Occipital lobe (tissue), 2 donors: ENCODE measurements around the gene NKX6-2. TPM values are rescaled to one million over a fixed set of nuclear protein-coding genes. Genes with fewer than 3 reads are reported as not detected.
"Not testable (repeated sequence)": the region's sequence is repeated elsewhere in the genome, so short reads cannot be mapped to it uniquely, and the experiment has no call there.

Experiments
- DNase-seq: peaks from one replicate; lab custom pipeline; 2025; lab: John Stamatoyannopoulos, UW
- total RNA-seq: library from RNA; depleted of rRNA; stranded (reverse); fragments of >200 nt; gene quantifications from one replicate; pipeline ENCODE4 v1.2.3, GENCODE V29; 2014

Gene NKX6-2
- not detected for total RNA-seq

DNA sequence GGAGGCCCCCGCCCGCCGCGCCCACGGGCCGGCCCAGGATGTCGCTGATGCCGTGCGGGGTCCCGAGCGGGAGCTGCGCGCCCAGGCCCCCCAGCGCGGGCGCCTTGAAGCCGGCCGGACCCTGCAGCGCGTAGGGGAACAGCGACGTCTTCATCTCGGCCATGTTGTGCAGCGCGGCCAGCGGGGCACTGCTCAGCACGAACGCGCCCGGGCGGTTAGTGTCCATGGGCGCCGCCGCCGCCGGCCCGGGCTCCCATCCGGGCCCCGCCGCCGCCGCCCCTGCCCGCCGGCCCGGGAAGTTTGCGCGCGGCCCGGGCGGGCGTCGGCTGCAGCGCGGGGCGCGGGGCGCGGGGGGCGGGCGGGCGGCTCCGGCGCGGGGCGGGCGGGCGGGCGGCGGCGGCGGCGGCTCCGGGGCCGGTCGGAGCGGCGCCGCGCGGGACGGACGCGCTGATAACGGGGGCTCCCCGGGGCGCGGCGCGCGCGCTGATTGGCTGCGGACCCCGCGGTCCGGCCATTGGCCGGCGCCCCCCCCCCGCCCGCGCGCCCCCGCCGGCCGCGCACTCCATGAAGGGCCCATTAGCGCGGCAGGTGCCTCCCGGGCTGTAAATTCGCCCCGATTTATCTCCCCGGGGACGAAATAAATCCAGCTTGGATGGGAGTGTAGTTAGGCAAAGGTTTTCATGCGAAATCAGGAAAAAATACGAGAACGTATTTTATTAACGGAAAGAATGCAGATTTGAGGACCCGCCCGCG is at the start of gene NKX6-2:
Gene NKX6-2, minus strand, starts transcription at position 425 of the 753 bp plus-strand sequence. Its CDS starts 199 bp downstream, at position 226.
- DNase-seq: peak; percentile 14

DNA sequence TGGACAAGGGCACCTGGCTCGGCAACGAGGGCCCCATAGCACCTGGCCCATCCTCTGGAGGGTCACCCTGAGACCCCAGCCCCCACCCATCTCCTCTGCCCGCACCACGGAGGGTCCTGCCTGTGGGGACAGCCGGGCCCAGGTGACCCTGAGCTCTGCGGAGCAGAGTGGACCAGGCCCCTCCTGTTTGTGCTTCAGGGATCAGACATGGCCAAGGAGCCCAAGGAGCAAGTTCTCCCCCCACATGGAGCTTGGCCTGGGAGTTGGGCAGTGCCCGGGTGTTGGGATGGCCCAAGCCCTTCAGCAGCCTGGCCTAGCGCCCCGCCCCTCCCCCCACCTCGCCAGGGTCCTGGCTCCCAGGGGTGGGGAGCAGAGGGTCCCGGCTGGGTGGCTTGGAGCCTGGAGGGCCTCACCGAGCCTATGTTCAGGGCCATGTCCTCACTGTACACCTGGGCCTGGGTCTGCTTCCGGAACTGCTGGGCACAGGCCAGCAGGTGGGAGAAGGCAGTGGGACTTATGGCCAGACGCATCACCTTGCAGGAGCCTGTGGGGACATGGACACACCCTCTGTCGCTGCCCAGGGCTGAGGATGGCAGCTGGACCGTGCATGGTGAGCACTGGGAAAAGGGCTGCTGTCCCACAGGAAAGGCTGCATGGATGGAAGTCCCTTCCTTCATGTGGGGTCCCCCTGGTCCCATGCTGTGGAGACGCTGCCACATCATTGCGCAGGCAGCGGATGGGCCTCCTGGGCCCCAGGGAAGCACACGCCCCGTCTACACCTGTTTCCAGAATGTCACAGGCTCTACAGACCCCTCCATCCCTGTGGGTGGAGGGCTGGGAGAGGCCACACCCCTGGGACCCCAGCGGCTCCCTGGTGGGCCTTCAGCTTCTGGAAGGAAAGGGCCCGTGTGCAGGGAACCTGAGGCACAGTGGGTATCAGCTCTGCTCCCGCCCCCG is 49.2 kb upstream of the NKX6-2 start:
- no peak for DNase-seq

DNA sequence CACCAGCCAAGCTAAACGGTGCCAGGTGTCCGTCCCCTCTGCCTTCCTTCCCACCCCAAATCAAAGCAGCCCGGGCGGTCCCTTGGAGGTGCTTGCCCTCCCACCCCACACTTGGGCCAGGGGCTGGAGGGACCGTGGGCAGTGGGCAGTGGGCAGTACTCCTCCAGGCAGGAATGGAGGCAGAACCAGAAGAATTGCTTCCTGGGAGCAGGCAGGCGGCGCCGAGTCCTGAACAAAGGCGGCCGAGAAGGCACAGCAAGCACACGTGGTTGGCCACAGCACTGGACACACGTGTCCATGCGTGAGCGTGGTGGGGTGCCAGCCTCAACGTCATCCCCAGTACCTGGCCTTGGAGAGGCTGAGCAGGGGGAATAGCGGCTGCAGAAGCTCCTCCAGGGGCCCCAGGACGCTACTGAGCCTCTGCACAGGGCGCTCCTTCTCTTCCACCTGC is 48.4 kb upstream of the NKX6-2 start:
- DNase-seq: no peak

DNA sequence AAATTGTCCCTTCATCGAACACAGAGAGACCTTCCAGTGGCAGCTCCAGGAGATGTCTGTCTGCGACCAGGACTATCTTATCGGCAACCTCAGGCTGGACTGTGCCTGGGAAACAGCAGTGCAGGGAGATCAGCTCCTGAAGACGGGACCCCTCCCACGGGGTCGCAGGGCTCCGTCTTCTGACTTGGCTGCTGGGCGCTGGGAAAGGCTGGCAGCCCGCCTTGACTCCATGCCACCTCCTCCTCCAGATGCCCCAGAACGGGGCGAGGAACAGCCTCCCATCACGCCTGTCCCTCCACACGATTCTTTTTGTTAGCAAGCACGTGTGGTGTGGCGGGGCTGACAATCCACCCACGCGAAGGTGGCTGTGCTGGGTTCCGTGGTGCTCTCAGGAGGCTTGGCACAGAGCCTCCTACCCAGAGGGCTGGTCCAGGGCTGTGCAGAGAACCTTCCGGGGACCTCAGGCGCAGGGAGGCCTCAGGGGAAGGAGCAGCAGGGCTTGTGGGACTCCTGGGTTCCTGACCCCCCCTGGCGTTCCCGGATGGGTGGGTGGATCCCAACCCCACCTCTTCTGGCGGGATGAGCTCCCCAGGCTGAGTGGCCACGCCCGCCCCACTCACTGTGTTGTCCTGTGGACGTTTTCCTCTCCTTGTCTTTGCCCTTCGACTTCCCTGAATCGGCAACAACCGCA is 47.6 kb upstream of the NKX6-2 start:
- no peak for DNase-seq

DNA sequence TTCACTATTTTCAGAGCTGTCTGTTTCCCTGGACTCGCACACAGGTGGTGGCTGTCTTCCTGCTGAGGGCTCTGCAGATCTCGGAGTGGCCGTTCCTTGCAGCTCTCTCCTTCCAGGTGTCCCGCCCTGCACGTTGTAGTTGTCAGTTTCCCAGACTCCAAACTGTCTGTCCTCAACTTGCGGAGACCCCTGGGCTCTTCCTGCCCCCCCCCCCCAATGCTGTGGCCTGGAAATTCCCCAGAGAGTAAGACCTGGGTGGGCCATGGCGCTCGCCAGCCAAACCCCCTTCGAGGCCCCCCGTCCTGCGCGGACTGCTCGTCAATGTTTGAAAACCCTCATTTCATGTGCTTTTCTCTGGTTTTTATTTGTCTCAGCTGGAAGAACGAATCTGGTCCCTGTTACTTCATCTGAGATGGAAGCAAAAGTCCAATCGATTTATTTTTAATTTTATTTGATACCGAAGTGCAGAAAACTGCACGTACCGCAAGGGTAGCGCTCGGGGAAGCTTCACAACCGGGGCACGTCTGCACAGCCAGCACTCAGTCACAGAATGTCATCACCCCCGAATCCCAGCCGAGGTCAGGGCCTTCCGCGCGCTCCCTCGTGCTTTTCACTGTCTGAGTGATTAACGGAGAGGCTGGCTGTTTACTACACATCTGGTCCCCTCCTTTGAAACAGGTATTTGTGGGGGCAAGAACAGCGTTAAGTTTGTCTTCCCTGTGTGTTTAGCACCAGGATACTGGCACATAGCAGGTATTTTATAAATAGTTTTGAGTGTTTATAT is 46.4 kb upstream of the NKX6-2 start:
- DNase-seq: no peak

DNA sequence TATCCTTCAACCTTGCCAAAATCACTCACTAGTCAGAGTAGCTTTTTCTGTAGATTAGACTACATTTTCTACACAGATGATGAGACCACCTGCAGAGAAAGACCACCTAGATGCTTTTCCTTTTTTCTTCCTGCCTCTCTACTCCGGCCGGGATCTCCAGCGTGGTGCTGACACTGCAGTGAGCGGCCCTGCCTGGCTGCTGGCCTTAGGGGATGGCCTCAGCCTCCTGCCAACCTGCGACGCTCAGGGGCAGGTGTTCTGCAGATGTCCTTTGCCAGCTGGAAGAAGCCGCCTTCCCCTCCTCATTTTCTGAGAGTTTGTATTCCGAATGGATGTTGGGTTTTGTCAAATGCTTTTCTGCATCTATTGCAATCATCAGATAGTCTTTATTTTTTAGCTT is 43.5 kb upstream of the NKX6-2 start:
- no peak for DNase-seq

DNA sequence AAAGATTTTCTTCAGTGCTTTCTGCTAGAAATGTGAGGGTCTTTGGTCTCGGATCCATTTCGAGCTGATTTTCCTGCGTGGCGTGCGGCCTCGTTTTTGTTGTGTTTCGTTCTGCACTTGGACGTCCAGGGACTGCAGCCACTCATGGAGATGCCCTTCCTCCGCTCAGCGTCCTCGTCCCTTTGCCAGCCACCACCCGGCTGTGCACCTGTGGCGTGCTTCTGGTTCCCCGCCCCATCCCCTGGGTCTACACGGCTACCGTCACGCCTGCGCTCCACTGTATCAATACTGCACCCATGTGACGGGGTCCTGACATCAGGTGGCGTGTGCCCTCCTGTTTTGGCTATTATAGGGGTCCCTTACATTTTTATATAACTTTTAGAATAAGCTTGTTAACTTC is 42.7 kb upstream of the NKX6-2 start:
- no peak for DNase-seq

DNA sequence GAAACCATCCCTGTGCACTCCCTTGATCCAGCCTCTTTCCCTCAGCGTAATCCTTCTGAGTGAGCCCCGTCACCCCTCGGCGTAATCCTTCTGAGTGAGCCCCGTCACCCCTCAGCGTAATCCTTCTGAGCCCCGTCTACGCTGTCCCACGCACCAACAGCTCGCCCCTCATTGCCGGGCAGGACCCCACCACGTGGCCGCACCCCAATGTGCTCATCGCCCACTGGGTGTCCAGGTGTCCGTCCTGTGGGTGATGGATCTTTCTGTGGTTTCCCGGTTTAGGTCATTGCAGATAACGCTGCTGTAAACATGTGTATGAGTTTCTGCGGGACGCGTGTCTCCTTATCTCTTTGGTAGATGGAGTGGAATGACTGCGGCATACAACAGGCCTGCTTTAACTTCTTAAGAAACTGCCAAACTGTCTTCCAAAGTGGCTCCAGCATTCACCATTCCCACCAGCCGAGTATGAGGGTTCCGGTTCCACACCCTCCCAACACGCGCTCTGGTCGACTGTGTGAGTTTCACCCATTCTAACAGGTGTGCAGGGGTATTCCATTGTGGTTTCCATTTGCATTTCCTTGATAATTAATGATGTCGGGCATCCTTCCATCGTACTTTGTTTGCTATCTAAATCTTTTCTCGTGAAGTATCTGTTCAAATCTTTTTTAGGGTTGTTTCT is 42.1 kb upstream of the NKX6-2 start:
- no peak for DNase-seq

DNA sequence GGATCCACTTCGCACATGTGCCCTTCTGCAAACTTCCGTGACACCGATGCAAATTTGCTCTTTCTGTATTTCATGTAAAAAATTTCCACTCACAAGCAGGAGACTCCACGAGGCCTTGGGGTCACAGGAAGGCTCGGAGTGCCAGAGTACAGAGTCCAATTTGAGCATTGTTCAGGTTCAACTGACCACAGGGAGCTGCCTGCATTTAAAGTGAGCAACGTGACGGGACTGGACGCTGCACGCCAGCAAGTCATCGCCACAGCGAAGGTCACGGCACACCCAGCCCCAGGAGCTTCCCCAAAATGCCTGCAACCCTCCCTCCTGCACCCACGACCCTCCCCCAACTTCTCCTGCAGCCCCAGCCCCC is 41.5 kb upstream of the NKX6-2 start:
- DNase-seq: no peak

DNA sequence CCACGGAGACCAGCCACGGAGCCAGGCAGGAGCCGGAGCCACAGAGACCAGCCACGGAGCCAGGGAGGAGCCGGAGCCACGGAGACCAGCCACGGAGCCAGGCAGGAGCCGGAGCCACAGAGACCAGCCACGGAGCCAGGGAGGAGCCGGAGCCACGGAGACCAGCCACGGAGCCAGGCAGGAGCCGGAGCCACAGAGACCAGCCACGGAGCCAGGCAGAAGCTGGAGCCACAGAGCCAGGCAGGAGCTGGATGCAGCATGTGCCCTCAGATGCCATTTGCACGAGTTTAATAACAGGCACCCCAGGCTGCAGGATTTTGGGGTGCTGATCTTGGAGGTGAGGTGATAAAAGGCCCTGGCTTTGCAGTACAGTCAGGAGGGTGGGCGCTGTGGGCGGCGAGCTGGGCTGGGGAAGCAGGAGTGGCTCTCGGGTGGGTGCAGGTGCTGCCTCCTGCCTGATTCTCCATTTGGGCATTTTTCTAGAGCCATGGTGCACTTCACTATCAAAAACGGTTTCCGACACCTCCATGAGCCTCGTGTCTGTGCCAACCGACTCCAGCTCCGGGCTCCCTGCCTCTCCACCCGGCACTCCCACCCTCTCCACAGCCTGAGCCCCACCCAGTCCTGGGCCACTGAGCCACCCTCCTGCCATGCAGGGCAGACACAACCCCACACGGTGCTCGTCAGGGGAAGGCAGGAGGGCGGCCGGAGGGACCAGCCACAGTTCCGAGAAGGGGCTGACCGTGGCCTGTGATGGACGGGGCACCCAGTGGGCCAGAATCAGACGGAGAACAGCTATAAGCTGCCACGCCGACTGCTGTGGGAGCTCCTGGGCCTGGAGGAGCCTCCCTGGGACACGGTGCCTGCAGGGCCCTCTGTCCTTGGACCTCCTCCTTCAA is 40.8 kb upstream of the NKX6-2 start:
- no peak for DNase-seq

DNA sequence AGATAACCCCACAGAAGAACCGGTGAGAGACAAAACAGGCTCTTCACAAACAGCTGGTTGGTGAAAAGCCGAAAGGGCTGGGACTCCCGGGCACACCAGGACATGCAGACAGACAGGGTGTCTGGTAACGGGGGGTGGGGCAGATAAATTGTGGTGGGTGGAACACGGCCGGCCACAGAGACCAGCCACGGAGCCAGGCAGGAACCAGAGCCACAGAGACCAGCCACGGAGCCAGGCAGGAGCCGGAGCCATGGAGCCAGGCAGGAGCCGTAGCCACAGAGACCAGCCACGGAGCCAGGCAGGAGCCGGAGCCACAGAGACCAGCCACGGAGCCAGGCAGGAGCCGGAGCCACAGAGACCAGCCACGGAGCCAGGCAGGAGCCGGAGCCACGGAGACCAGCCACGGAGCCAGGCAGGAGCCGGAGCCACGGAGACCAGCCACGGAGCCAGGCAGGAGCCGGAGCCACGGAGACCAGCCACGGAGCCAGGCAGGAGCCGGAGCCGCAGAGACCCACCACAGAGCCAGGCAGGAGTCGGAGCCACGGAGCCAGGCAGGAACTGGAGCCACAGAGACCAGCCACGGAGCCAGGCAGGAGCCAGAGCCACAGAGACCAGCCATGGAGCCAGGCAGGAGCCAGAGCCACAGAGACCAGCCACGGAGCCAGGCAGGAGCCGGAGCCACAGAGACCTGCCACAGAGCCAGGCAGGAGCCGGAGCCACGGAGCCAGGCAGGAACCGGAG is 40.0 kb upstream of the NKX6-2 start:
- DNase-seq: not testable (repeated sequence)

DNA sequence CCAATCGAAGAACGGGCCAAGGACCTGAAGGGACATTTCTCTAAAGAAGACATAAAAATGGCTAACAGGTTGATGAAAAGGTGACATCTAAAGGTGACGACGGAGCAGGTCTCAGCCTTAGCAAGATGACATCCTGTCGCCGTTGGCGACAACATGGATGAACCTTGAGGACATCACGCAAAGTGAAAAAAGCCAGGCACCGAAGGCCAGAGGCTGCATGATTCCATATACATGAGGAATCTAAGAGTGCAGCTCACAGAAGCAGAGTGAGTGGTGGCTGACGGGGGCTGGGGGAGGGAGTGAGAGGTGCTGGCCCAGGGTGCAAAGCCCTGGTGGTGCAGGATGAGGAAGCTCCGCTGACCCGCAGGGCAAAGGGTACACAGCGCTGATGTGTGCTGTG is 34.1 kb upstream of the NKX6-2 start:
- DNase-seq: no peak

DNA sequence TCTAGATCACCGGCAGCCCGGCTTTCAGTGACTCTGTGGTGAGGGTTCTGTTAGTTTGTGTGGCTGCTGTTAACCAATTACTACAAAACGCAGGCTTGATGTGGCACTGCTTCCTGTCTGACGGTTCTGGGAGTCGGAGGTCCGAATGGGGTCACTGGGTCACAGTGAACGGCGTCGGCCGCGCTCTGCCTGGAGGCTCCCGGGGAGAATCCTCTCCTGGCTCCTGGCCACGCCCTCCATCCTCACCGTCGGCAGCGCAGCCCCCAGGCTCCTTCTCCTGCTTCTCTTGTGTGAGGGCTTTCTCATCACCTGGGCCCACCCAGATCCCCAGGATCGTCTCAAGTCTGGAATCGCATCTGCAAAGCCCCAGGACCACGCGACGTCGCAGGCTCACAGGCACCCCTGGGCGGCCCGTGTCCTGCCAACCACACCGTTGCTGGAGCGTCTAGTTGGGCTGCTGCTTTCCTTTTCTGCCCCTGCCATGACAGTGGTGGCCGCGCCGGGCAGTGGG is 31.8 kb upstream of the NKX6-2 start:
- DNase-seq: no peak

DNA sequence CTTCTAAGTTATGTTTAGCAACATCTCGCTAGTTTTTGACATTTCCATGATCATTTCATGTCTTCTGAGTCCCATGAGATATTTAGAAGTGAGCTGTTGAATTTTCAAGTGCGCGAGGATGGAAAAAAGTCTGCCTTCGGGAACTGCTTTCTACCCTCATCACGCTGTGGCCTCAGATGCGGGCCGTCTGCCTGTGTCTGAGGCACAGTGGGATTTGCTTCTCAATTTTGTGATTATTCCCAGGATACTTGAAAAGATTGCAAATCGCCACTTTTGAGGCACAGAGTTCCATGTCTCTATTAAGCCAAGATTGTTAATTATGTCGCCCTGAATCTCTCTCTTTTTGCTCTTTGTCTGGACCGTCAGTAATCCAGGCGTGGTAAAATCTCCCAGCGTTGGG is 30.8 kb upstream of the NKX6-2 start:
- no peak for DNase-seq

DNA sequence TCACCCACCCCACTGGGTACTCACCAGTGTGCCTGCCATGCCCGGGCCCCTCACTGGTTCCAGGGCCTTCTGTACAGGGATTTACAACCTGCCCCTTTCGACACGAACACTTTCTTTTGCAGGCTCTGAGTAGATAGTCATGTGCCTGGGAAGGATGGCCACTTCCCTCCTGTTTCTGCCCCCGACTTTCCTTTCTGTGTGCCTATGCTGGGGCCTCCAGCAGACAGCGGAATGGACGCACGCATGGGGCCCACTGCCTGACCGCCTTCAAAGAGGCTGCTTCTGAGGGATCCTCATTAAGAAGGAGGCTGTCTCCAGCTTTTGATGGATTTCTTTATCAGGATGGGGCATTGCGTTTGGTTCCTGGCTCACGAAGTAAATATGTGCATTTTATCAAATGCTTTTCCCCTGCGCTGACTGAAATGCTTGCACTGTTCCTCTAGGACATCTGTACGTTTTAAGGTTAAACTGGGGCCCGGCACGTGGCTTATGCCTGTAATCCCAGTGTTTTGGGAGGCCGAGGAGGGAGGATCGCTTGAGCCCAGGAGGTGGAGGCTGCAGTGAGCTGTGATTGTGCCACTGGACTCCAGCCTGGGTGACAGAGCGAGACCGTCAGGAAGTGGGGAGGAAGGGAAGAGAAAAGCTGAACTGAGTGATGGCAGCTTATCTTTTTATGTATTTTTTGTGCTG is 29.4 kb upstream of the NKX6-2 start:
- no peak for DNase-seq

DNA sequence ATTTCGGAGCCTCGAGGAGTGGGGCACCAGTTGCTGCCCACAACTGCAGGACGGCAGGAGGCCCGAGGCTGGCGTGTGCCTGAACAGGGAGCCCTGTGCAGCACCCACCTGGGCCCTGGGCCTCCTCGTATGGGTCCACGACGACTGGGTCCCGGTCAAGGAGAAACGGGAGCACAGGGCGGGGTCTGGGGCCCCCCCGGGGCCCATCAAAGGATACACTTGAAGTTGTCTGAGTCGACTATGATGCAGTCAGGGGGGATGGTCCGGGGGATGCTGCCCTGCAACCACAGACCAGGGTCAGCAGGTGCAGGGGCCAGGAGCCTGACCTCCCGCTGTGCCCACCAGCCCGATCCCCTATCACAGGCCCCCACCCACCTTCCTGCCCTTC is 28.5 kb upstream of the NKX6-2 start:
- DNase-seq: no peak

DNA sequence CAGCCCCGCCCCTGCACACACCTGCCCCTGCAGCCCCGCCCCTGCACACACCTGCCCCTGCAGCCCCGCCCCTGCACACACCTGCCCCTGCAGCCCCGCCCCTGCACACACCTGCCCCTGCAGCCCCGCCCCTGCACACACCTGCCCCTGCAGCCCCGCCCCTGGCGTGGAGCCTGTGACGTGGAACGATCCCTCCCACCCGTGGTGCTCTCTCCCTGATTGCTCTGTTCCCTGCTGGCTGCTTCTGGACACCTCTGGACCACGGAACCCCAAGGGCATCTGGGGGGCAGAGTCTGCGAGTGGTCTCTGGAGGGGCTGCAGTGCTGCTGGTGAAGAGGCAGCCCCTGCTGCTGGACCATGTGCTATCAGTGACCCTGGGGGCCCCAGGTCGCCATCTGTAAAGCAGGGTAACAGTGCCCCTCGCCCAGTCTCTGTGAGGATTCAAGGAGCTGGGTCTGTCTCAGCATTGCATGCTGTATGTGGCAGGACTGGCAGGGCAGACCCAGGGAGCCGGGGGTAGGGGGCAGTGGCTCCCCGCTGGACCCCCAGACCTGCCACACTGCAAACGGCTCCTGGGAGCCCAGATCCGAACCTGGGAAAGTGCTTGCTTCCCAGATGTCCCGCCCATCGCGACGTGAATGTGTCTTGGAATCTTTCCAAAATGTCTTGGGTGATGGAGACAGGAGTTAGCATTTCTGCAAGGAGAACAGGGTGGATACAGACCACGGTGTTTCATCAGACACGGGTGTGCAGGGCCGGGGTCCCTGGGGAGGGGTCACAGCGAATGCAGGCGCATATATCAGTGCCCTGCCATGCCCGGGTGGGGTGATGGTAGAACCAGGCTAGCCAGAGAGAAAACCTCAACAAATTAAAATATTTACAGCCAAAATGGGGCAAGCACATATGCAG is 27.9 kb upstream of the NKX6-2 start:
- DNase-seq: no peak
